Globus pallidus (tissue), 1 donor: ENCODE measurements around the gene RBM10.
"Not testable (repeated sequence)": the region's sequence is repeated elsewhere in the genome, so short reads cannot be mapped to it uniquely, and the experiment has no call there.

ENCODE experiments used
- DNase-seq: peaks from one replicate; pipeline ENCODE4 v3.0.0-alpha.2; 2015; ENCODE audit warnings: low spot score

The RBM10 gene, protein sequence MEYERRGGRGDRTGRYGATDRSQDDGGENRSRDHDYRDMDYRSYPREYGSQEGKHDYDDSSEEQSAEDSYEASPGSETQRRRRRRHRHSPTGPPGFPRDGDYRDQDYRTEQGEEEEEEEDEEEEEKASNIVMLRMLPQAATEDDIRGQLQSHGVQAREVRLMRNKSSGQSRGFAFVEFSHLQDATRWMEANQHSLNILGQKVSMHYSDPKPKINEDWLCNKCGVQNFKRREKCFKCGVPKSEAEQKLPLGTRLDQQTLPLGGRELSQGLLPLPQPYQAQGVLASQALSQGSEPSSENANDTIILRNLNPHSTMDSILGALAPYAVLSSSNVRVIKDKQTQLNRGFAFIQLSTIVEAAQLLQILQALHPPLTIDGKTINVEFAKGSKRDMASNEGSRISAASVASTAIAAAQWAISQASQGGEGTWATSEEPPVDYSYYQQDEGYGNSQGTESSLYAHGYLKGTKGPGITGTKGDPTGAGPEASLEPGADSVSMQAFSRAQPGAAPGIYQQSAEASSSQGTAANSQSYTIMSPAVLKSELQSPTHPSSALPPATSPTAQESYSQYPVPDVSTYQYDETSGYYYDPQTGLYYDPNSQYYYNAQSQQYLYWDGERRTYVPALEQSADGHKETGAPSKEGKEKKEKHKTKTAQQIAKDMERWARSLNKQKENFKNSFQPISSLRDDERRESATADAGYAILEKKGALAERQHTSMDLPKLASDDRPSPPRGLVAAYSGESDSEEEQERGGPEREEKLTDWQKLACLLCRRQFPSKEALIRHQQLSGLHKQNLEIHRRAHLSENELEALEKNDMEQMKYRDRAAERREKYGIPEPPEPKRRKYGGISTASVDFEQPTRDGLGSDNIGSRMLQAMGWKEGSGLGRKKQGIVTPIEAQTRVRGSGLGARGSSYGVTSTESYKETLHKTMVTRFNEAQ

DNA sequence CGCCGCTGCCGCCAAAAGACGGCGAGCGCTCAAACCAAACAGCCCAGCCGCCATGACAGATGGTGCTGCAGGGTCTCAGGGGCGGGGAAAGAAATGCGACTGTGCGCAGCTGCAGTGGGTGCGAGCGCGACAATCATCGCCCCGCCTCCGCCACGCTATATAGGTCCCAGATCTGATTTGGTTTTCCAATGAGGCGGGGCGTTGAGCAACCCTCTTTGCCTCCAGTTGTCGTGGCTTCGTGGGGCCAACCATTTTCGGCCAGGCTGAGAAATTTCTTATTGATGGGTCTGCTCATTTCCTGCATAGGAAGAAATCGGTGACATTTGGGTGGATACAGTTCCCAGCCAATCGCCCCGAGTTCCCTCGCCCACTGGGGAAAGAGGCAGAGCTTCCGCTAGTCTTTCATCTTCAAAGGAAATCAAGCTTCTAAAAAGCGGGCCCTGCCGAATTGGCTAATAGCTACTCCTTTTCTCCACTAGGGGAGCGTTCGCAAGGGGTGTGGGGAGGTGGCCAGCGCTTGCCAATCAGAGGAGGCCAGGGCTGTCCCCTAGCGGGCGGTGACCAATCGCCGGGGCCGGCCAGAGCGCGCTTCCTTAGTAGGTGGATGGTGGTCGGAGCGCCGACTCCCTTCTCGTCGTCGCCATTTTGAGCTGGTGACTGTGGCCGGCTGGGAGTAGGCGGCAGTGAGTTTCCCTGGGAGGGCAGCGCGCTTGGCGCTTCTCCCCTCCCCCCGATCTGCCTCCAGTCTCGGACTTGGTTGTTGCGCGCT is at the start of gene RBM10, which contains the start of gene NDUFB11:
RBM10 (plus strand) TSS at position 596 of the 769 bp plus-strand sequence. CDS start 2,261 bp downstream, outside the sequence.
NDUFB11 (minus strand) TSS at position 77 of the 769 bp plus-strand sequence; CDS start at position 54, 23 bp downstream.
- DNase-seq = peak; percentile 93

DNA sequence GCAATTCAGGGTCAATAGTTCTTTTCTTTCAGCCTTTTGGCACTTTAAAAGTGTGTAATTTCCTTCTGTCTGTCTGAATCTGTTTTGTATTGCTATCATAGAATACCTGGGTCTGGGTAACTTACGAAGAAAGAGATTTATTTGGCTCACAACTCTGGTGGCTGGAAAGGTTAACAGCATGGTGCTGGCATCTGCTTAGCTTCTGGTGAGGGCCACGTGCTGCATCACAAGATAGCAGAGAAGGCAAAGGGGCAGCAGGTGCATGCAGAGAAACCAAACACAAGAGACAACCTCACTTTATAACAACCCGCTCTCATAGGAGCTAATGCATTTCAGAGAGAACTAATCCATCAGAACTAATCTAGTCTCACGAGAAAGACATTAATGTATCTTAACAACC is 48.0 kb upstream of the RBM10 start:
- DNase-seq = no peak

DNA sequence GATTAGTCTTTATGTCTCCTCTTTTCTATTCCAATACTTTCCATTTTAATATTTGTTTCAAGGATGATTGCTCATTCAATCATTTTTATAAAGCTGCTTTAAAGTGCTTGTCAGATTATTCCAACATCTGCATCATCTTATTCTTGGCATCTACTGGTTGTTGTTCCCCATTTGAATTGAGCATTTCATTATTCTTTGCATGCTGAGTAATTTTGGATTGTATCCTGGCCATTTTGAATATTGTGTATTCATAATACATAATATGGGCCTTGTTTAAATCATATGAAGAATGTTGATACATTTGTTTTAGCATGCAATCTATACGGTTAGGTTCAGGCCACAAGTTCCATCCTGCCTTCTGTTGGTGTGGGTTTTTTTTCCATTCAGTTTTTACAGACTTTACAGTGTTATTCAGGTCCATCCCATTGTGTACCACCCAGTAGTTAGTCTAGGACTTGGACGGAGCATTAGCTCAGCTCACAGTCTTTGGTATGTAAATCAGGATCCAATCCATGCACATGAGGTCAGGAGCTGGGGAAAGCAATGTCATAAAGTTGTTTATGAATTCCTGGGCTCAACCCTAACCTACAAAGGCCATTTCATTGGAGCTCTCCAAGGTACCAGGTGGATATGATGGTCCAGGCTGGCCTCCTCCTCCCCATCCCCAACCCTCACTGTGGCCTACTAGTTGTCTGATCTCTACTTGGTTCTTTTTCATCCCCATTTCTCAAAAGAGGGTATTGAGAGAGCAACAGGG is 46.5 kb upstream of the RBM10 start:
- DNase-seq = no peak

DNA sequence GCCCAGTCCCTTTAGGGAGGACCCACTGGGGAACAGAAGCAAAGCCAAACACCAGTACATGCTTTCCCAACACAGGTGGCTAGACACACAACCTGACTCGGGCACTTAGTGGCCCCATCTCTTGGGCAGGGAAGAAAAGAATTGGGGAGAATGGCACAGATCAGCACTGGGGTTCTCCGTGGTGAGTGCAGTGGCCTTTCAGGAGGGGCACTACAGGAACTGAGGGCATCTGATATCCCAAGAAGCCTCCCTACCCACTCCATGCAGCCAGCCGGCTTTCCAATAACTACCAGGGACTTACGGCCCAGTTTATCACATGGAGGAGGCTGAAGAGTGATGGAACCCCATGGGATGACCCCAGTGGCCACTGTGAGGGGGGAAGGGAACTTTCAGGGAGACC is 43.8 kb upstream of the RBM10 start:
- DNase-seq = no peak

DNA sequence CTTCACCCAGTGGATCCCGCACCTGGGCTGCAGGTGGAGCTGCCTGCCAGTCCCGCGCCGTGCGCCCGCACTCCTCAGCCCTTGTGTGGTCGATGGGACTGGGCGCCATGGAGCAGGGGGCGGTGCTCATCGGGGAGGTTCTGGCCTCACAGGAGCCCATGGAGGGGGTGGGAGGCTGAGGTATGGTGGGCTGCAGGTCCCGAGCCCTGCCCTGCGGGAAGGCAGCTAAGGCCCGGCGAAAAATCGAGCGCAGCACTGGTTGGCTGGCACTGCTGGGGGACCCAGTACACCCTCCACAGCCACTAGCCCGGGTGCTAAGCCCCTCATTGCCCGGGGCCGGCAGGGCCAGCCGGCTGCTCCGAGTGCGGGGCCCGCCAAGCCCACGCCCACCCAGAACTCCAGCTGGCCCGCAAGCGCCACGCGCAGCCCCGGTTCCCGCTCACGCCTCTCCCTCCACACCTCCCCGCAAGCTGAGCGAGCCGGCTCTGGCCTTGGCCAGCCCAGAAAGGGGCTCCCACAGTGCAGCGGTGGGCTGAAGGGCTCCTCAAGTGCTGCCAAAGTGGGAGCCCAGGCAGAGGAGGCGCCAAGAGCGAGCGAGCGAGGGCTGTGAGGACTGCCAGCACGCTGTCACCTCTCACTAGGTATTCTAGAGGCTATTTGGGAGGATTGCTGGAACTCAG is 33.9 kb upstream of the RBM10 start:
- not testable (repeated sequence) for DNase-seq

DNA sequence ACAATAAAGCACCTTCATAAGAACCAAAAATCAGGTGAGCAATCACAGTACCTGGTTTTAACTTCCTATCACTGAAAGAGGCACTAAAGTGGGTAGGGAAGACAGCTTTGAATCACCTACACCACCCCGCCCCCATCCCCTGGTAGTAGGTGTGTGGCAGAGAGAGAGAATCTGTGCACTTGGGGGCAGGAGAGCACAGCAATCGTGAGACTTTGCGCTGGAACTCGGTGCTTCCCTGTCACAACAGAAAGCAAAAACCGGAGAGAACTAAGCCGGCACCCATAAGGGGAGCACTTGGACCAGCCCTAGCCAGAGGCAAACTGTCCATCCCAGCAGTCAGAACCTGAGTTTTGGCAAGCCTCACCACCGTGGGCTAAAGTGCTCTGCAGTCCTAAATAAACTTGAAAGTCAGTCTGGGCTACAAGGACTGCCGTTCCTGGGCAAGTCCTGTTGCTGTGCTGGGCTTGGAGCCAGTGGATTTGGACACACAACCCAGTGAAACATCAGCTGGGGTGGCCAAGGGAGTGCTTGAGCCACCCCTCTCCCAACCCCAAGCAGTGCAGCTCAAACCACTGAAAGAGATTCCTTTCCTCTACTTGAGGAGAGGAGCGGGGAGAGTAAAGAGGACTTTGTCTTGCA is 32.6 kb upstream of the RBM10 start:
- no peak for DNase-seq

DNA sequence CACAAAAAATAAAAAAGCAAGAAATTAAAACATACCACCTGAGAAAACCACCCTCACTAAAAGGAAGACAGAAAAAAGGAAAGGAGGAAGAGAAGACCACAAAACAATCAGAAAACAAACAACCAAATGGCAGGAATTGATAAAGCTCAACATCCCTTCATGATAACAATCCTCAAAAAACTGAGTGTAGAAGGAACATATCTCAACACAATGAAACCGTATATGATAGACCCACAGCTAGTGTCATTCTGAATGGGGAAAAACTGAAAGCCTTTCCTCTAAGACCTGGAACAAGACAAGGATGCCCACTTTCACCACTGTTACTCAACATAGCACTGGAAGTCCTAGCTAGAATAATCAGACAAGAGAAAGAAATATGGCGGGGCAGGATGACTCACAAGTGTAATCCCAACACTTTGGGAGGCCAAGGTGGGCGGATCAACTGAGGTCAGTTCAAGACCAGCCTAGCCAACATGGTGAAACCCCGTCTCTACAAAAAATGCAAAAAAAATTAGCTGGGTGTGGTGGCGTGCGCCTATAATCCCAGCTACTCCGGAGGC is 28.4 kb upstream of the RBM10 start:
- DNase-seq = not testable (repeated sequence)

DNA sequence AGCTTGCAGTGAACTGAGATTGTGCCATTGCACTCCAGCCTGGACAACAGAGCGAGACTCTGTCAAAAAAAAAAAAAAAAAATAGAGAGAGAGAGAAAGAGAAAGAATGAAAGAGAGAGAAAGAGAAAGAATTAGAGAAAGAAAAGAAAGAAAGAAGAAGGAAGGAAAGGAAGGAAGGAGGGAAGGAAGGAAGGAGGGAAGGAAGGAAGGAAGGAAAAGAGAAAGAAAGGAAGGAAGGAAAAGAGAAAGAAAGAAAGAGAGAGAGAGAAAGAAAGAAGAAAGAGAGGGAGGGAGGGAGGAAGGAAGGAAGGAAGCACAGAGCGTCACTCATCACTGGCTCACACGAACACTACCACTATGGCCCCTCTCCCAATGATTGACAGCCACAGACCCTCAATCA is 20.6 kb upstream of the RBM10 start:
- not testable (repeated sequence) for DNase-seq

DNA sequence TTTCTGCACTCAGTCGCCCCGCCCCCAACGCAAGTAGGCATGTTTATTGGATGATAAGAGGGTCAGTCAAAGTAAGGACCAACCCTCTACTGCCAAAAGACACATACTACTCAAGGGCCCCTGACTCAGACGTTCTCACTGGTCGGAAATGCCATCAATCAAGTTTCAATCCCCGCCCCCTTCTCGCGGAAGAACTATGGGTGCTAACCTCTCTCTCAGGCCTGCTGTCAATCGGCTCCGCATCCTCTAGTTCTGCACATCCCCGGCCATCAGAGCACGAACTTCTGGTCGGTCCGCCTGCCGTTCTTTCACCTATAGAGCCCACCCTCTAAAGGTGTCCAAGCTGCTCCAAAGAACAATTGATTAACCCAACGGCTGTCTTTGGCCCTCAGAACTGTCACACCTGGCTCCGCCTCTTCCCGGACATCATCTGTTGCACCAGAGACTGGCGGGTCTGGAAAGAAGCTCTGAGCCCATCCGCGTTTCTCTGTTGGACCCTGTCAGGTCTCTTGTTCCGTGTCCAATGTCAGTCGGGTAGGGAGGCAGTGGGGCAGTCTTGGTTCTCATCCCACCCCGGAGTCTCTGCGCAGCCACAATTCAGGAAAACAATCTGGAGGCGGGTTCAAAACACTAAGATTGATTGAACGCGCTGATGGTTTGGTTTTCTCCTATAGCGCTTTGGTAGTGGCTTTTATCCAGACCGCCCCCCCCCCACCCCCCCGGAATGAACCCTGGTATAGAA is 15.7 kb upstream of the RBM10 start:
- DNase-seq = peak; percentile 95

DNA sequence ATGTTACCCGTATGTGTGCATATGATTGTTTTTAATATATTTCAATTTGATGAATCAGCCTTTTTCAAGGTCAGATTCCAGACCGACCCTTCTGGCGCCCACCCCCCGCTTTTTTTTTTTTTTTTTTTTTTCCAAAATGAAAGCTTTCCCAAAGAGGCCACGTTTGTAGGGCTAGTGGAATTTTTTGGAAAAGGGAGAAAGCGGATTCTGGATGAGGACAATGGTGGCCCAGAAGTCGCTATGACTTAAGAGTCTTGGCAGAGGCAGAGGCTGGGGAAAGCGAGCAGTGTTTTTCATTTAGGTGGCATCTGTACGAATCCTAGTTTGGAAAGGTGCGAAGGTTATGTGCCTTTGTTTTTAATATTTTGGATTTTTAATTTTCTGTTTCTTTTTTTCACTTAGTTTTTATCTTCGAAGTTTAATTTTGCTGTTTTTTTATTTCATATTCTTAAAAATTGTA is 15.1 kb upstream of the RBM10 start:
- peak; percentile 20 for DNase-seq

DNA sequence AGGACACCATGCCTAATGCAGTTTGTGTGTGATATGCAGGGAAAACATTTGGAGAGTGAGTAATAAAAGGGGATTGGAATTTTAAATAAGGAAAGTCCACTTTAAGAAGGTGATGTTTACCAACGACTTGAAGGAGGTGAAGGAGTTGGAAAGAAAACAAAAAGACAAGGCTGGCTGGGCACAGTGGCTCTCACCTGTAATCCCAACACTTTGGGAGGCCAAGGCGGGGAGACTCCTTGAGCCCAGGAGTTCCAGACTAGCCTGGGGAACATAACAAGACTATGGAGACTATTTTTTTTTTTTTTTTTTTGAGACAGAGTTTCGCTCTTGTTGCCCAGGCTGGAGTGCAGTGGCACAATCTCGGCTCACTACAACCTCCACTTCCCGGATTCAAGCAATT is 11.5 kb upstream of the RBM10 start:
- no peak for DNase-seq

DNA sequence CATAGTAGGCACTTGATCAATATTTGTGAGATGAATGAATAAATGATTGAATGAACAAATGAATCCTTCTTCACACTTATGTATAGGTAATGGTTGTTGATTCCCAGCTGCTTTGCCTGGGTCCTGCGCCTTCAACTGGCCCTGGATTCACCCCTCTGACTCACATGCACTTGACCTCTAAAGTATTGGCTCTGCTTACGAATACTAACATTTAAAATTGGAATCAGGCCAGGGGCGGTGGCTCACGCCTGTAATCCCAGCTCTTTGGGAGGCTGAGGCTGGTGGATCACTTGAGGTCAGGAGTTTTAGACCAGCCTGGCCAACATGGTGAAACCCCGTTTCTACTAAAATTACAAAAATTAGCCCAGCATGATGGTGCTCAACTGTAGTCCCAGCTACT is 9.4 kb upstream of the RBM10 start:
- not testable (repeated sequence) for DNase-seq

DNA sequence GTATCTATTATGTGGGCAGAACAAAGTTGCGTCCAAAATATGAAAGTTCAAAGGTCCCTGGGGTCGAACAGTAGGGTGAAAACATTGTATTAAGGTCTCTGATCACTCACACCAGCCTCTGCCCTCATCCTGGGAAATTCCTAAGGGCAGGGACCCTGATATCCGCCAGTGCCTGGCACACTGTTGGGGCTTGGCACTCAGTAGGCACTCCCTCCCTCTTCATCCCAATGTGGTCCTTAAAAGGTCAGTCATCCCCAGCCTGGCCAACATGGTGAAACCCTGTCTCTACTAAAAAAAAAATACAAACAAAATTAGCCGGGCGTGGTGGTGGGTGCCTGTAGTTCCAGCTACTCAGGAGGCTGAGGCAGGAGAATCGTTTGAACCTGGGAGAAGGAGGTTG is 6.8 kb upstream of the RBM10 start:
- no peak for DNase-seq

DNA sequence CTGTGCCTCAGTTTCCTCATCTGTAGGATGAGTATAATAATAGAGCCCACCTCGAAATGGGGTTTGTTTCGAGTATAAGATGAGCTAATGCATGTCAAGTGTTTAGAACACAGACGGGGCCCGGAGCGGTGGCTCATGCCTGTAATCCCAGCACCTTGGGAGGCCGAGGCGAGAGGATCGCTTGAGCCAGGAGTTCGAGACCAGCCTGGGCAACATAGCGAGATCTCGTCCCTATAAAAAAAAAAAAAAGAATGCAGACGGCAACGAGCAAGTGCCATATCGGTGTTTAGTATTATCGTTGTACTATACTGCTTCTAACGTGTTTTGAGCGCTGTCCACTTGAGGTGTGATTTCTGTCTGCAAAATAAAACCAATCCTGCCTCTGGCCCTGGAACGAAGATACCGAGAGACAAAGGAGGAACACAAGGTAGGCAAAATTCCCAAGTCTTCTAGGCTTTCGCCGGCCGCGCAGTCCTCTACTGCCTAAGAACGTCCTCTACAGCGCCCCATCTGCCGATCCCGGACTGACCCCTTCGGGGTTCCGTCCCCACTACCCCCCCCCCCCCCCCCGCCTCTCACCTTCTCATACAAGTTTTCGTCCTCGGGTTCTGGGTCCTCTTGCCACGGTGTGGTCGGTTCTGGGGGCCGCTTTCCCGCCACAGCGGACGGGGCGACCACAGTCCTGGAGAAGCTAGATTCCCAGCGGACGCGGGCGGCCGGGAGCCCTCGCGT is 961 bp upstream of the RBM10 start:
- DNase-seq = peak; percentile 37

DNA sequence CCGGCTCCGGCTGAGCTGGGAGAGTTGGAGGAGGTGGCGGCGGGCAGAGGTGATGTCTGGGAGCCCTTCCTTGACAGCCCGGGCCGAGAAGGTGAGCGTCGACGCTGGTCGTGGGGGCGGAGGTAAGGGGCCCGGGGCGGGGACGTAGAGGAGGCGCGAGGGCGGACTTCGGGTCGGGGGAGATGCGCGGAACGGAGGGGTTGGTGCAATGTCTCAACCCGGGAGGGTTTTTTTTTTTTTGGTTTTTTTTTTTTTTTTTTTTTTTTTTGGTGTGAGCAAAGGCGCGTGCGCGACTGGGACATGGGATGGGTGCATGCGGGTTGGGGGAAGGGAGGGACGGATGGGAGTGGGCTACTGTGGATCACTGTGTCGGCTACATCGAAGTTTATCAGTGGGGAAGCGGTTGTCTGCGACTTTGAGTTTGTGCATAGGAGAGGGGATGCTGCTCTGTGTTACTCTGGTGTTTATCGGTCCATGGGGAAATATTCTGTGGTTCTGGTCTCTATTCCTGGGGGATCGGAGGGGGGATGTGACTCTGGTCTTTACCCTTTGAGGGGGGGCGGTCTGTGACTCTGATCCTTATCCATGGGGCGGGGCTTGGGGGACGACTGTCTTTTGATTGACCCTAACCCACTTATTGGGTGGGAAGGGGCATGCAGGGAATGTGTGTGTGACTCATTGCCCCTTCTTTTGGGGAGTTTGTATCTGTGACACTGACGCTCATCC is 537 bp downstream of the RBM10 start:
- DNase-seq = peak; percentile 20

DNA sequence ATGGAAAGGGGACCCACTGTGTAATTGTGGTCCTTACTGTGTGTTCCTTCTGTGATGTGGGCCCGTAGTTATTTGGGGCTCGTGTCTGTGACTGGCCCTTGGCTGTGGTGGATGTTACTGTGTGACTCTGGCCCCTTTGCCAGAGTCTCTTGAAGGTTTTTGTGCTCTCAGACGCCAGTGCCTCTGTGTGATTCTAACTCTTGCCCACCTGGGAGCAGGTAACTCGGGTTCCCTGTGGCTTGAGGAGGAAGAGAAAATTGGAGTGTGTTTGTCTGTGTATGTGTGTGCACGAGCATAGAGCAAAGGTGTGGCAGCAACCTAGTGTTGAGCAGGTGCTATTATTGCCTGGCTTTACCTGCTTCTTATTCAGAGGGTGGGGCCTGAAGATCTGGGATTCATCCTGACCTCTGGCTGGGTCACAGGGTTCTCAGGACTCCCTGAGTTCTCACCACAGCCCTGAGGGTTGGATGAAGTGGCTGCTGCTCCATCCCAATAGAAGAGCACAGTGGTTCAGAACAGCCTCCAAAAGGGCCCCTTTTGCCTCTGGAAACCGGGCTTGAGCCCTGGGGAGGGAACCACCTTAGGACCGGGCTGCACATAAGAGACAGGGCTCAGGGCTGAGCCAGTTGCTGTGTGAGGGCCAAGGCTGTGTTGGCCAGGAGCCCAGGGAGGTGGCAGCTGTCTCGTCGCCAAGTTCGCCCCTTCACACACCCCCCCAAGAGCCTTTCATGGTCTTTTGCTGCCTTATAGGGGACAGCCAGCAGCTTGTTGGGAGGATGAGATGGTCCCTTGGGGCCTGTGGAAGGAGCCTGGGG is 1.3 kb downstream of the RBM10 start:
- peak; percentile 7 for DNase-seq
